Brain microvascular endothelial cell (primary cell): ENCODE results near the gene SNX17.
A peak's percentile ranks its signal among the peaks of the same experiment; 100 is the strongest.

ENCODE experiments used
- DNase-seq: peaks from one replicate; pipeline ENCODE4 v3.0.0-alpha.2; 2020
- H3K27ac ChIP-seq: fragments of 250-450 bp; sonication (Bioruptor Pico); 2 replicates; pipeline ENCODE4 v1.5.1; 2020; ENCODE audit warnings: mild to moderate bottlenecking, moderate library complexity
- H3K27me3 ChIP-seq: fragments of 250-450 bp; sonication (Bioruptor Pico); replicated peaks from 2 replicates; pipeline ENCODE4 v1.5.1; 2020; ENCODE audit warnings: mild to moderate bottlenecking
- H3K36me3 ChIP-seq: fragments of 250-450 bp; sonication (Bioruptor Pico); replicated peaks from 2 replicates; pipeline ENCODE4 v1.5.1; 2020; ENCODE audit warnings: mild to moderate bottlenecking
- H3K4me3 ChIP-seq: 2 replicates; pipeline ENCODE4 v1.5.1; 2011; ENCODE audit warnings: low read depth, mild to moderate bottlenecking, control low read depth, low read length, moderate library complexity
- CTCF ChIP-seq: IDR thresholded peaks from 2 replicates; pipeline ENCODE4 v1.5.1; 2011; ENCODE audit warnings: low read depth, mild to moderate bottlenecking, moderate library complexity, low read length, control low read depth, inconsistent platforms; ENCODE audit errors: missing control alignments
- in situ Hi-C: cut with HindIII; loops from 2 replicates; pipeline ENCODE4 v1.10.0; 2017; ENCODE audit warnings: low sequenced_read_pairs, low pct_ligation_motif_present

SNX17 gene

GRCh38 chr2:27390822-27391679, 20.6 kb downstream of the SNX17 start:
- in situ Hi-C loops = no loop called here
- DNase-seq = no peak
- H3K4me3 ChIP-seq = no peak overlapping the region
- peaks cover 4% of the 10 kb centered on the region for H3K36me3 ChIP-seq
- no peaks in the 10 kb centered on the region for H3K27me3 ChIP-seq
- no peak for TF ChIP-seq CTCF
- H3K27ac ChIP-seq = no peak overlapping the region

- no peak for DNase-seq
- H3K27me3 ChIP-seq = no peaks in the 10 kb centered on the region
- H3K4me3 ChIP-seq = no peak overlapping the region
- TF ChIP-seq CTCF = no peak
- in situ Hi-C loops = no loop called here
- peaks cover 2% of the 10 kb centered on the region for H3K36me3 ChIP-seq
- no peak overlapping the region for H3K27ac ChIP-seq
Measured at GRCh38 chr2:27393225-27393624, 22.8 kb downstream of the SNX17 start.

GRCh38 chr2:27398962-27399361, 28.5 kb downstream of the SNX17 start:
- in situ Hi-C loops = no loop called here

GRCh38 chr2:27400348-27401135, 30.1 kb downstream of the SNX17 start:
- Histone ChIP-seq H3K27me3 (no peaks in the 10 kb centered on the region), H3K36me3 (peaks cover 5% of the 10 kb centered on the region), H3K4me3 (no peak overlapping the region), H3K27ac (no peak overlapping the region)
- DNase-seq = no peak
- in situ Hi-C loops = no loop called here
- TF ChIP-seq CTCF = no peak

More at GRCh38 chr2:27398962-27399361, 28.5 kb downstream of the SNX17 start:
- no peaks in the 10 kb centered on the region for H3K36me3 ChIP-seq
- no peak overlapping the region for H3K4me3 ChIP-seq
- H3K27ac ChIP-seq = no peak overlapping the region
- no peak for DNase-seq
- TF ChIP-seq CTCF = no peak
- no peaks in the 10 kb centered on the region for H3K27me3 ChIP-seq

GRCh38 chr2:27407798-27408491, 37.5 kb downstream of the SNX17 start:
- in situ Hi-C loops = no loop called here
- TF ChIP-seq CTCF = peak; percentile 70
- Histone ChIP-seq H3K27me3 (no peaks in the 10 kb centered on the region), H3K4me3 (peak overlapping the region; percentile 87), H3K27ac (no peak overlapping the region), H3K36me3 (peaks cover 5% of the 10 kb centered on the region)
- no peak for DNase-seq
